ENCODE results near the gene ZNF425.
"Not testable (repeated sequence)": the region's sequence is repeated elsewhere in the genome, so short reads cannot be mapped to it uniquely, and the experiment has no call there.

The ZNF425 gene

GRCh38 chr7:149133028-149133710, 7.0 kb upstream of the ZNF425 start:
- DNase-seq (ENCODE audit: low spot score): no peak

GRCh38 chr7:149130572-149131198, 4.6 kb upstream of the ZNF425 start:
- DNase-seq (ENCODE audit: low spot score): no peak

- peak; percentile 55 for DNase-seq (ENCODE audit: low spot score)
Measured at GRCh38 chr7:149126662-149127266, 640 bp upstream of the ZNF425 start.

GRCh38 chr7:149125189-149125862, 798 bp downstream of the ZNF425 start:
- DNase-seq (ENCODE audit: low spot score): no peak

GRCh38 chr7:149109969-149110368, 16.2 kb downstream of the ZNF425 start:
- no peak for DNase-seq (ENCODE audit: low spot score)

- no peak for DNase-seq (ENCODE audit: low spot score)
Measured at GRCh38 chr7:149104749-149105148, 21.4 kb downstream of the ZNF425 start.

DNA sequence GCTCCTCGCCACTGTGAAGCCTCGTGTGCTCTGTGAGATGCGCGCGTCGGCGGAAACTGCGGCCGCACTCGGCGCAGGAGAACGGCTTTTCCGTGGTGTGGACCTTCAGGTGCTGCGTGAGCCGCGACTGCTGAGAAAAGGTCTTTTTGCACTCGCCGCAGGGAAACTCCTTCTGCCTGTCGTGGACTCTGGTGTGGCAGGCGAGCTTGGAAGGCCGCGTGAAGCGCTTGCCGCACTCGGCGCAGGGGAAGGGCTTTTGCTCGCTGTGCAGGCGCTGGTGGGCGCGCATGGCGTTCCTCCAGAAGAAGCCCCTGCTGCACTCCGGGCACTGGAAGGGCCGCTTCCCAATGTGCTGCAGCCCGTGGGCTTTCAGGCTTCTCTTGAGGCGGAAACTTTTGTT, 21.9 kb downstream of the ZNF425 start:
- no peak for DNase-seq (ENCODE audit: low spot score)

- no peak for DNase-seq (ENCODE audit: low spot score)
Measured at GRCh38 chr7:149103424-149103823, 22.7 kb downstream of the ZNF425 start.

- DNase-seq (ENCODE audit: low spot score): no peak
Measured at GRCh38 chr7:149102666-149103065, 23.5 kb downstream of the ZNF425 start.

GRCh38 chr7:149100821-149101220, 25.3 kb downstream of the ZNF425 start:
- no peak for DNase-seq (ENCODE audit: low spot score)

DNA sequence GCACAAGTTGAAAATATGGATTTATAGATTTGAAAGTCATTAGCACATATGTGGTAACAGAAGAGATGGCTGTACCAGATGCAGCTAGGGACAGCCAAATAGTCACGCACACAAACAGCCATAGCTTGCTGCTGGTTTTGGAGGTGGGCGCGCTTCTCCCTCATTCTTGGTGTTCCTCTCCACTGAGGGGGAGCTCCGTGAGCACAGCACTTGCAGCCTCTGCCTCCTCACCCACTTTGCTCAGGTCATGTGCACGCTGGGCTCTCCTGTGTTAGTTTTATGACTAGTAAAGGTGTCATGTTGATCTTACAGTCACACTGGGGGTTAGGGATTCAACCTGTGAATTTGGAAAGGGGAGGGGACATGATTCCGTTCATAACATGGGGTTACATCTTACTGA, 27.1 kb downstream of the ZNF425 start:
- peak; percentile 2 for DNase-seq (ENCODE audit: low spot score)

DNA sequence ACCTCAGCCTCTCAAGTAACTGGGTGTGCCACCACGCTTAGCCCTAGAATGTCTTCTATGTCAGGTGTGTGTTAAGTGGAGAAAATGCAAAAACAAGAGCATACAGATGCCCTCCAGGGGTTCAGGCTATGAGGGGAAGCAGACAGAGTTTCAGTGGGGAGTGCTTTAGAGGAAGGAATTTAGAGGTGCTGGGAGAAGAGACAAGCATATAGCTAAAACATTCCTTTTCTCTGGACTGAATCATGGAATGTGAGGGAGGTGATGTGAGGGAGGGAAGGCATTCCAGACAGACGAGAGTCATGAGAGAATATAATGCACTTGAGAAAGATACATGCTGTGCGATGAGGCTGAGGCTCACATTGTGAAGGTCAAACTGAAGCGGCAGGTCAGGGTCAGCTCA, 29.0 kb downstream of the ZNF425 start:
- peak; percentile 0 for DNase-seq (ENCODE audit: low spot score)

DNA sequence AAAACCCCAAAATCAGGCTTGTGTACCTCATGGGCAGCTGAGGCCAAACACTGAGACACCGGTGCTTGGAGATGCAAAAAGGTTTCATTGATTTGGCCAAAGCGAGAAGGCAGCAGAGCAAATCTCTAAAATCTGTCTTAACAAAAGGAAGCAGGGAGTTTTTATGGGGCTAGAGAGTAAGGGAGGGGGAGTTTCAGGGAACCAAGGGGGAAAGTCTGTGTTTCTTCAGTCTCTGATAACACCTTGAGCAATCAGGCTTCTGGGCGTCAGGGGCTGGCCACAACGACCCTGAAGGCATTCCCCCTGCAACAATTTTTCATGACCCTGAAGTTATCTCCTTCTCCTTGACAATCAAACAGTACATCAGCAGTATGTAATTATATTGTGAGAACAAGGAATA, 32.9 kb downstream of the ZNF425 start:
- no peak for DNase-seq (ENCODE audit: low spot score)

- DNase-seq (ENCODE audit: low spot score): not testable (repeated sequence)
Measured at GRCh38 chr7:149092244-149092643, 33.9 kb downstream of the ZNF425 start.

GRCh38 chr7:149090397-149091195, 35.5 kb downstream of the ZNF425 start, which contains the start of gene ZNF786:
ZNF786 (minus strand) TSS chr7:149090718; CDS start chr7:149090640, 78 bp downstream.
- DNase-seq (ENCODE audit: low spot score): peak; percentile 91

DNA sequence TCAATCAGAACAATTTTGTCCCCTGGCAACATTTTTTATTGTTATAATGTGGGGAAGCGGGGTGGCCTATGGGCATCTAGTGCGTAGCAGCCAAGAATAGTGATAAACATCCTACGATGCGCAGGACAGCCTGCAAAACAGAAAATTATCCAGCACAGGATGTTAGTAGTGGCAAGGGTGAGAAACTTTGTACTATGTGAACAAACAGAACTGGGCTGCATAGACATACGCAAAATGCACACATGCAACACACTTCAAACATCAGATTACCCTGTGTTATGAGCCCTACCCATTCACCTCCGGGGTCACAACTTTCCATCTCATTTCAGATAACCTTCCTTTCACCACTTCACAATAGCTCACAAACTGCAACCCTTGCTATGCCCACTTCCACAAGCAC, 38.7 kb downstream of the ZNF425 start:
- DNase-seq (ENCODE audit: low spot score): no peak

DNA sequence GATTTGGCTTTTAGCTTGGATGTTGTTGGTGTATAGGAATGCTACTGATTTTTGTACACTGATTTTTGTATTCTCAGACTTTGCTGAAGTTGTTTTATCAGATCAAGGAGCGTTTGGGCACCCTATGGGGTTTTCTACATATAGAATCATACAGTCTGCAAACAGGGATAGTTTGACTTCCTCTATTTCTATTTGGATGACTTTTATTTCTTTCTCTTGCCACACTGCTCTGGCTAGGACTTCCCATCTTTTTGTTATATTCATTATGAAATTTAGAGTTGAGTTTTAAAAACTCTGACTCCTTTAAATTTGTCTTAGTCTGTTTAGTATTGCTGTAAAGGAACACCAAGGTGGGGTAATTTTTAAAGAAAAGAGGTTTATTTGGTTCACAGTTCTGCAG, 40.3 kb downstream of the ZNF425 start:
- DNase-seq (ENCODE audit: low spot score): no peak

- DNase-seq (ENCODE audit: low spot score): no peak
Measured at GRCh38 chr7:149084407-149084806, 41.7 kb downstream of the ZNF425 start.

DNA sequence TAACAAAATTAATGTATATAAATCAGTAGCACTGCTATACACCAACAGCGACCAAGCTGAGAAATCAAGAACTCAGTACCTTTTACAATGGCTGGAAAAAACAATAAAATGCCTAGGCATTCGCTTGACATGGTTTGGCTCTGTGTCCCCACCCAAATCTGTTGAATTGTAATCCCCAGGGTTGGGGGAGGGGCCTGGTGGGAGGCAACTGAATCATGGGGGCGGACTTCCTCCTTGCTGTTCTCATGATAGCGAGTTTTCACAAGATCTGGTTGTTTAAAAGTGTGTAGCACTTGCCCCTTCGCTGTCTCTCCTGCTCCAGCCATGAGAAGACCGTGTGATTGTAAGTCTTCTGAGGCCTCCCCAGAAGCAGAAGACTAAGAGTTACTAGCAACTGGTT, 44.2 kb downstream of the ZNF425 start:
- no peak for DNase-seq (ENCODE audit: low spot score)

GRCh38 chr7:149077594-149077993, 48.5 kb downstream of the ZNF425 start:
- no peak for DNase-seq (ENCODE audit: low spot score)

DNA sequence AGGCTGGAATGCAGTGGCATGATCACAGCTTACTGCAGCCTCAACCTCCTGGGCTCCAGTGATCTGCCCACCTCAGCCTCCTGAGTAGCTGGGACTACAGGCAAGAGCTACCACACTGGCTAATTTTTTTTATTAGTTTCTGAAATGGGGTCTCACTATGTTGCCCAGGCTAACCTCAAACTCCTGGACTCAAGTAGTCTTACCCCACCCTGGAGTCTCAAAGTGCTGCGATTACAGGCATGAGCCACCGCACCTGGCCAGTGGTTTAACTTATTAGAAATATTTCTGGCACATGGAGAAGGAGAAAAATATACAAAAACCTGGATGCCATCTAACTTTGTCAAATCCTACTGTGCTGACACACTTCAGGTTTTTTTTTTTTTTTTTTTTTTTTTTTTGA, 50.8 kb downstream of the ZNF425 start:
- DNase-seq (ENCODE audit: low spot score): no peak

All from putamen (tissue), 1 donor.